HepG2 (cell line): ENCODE measurements around the gene SURF2. TPM values are rescaled to one million over a fixed set of nuclear protein-coding genes. Genes with fewer than 3 reads are reported as not detected.

Source experiments
- CEBPB ChIP-seq: IDR thresholded peaks from 2 replicates; pipeline ENCODE4 v1.6.1; 2011; ENCODE audit warnings: low read depth, low read length, improper control_type of control experiment, borderline replicate concordance
- ESRRA ChIP-seq: sonication (generic); formaldehyde crosslinking; IDR thresholded peaks from 2 replicates; pipeline ENCODE4 v1.5.1; 2020; ENCODE audit warnings: mild to moderate bottlenecking, low read depth, missing genetic modification reagents
- HOXD1 ChIP-seq: sonication (generic); formaldehyde crosslinking; IDR thresholded peaks from 2 replicates; pipeline ENCODE4 v1.5.0; 2020; ENCODE audit warnings: missing genetic modification reagents
- MIXL1 ChIP-seq: IDR thresholded peaks from 2 replicates; pipeline ENCODE4 v1.6.1; 2016
- ZBTB7B ChIP-seq: sonication (generic); formaldehyde crosslinking; IDR thresholded peaks from 2 replicates; pipeline ENCODE4 v1.4.0; 2020; ENCODE audit warnings: missing genetic modification reagents
- ZBTB8A ChIP-seq: sonication (generic); formaldehyde crosslinking; IDR thresholded peaks from 2 replicates; pipeline ENCODE4 v1.4.0; 2020; ENCODE audit warnings: mild to moderate bottlenecking, low read depth, missing genetic modification reagents, borderline replicate concordance
- ZFP90 ChIP-seq: sonication (generic); formaldehyde crosslinking; IDR thresholded peaks from 2 replicates; pipeline ENCODE4 v1.8.0; 2022; ENCODE audit warnings: missing genetic modification reagents, mild to moderate bottlenecking, inconsistent platforms, borderline replicate concordance
- ZNF230 ChIP-seq: sonication (generic); formaldehyde crosslinking; IDR thresholded peaks from 2 replicates; pipeline ENCODE4 v1.4.0; 2020; ENCODE audit warnings: mild to moderate bottlenecking, missing genetic modification reagents
- ZNF841 ChIP-seq: sonication (generic); formaldehyde crosslinking; IDR thresholded peaks from 2 replicates; pipeline ENCODE4 v1.8.1; 2023; ENCODE audit warnings: missing genetic modification reagents, borderline replicate concordance
- ZSCAN21 ChIP-seq: sonication (generic); formaldehyde crosslinking; IDR thresholded peaks from 2 replicates; pipeline ENCODE4 v1.8.0; 2022; ENCODE audit warnings: mild to moderate bottlenecking, missing genetic modification reagents, moderate library complexity, borderline replicate concordance
- polyA plus RNA-seq, 8 experiments: library from polyadenylated mRNA; depleted of rRNA in 3 of 8; stranded (reverse) in 7 of 8; unstranded in 1 of 8; fragments of >200 nt; fragmentation: Illumina TruSeq in 4 of 8; extraction: Trizol in 4 of 8; gene quantifications; 2 replicates each; pipeline versions ENCODE4 v1.2.1 to v1.2.3, GENCODE V29; 2011 to 2016; ENCODE audit warnings: low read depth in 4 of 8, missing spikeins in 1 of 8, mixed read lengths in 1 of 8; ENCODE audit not compliant: insufficient read depth in 1 of 8
- total RNA-seq, 5 experiments: library from RNA; depleted of rRNA; stranded (reverse); fragments of >200 nt; fragmentation: Illumina TruSeq; extraction: Trizol; gene quantifications; 2 replicates each; pipeline ENCODE4 v1.2.3, GENCODE V29; 2016; ENCODE audit warnings: low read depth in 1 of 5
- TF ChIP-seq, protein P1 (sequence below): IDR thresholded peaks from 2 replicates; pipeline ENCODE4 v1.6.1; 2012; ENCODE audit warnings: low read length, improper control_type of control experiment
- TF ChIP-seq, protein P2 (sequence below): sonication (generic); formaldehyde crosslinking; IDR thresholded peaks from 2 replicates; pipeline ENCODE4 v1.8.0; 2022; ENCODE audit warnings: low read depth, missing genetic modification reagents
- TF ChIP-seq, protein P3 (sequence below): IDR thresholded peaks from 2 replicates; pipeline ENCODE4 v1.6.1; 2016; ENCODE audit warnings: missing genetic modification reagents, missing compliant biosample characterization
- TF ChIP-seq, protein P4 (sequence below): sonication (generic); formaldehyde crosslinking; IDR thresholded peaks from 2 replicates; pipeline ENCODE4 v1.4.0; 2020; ENCODE audit warnings: low read depth, mild to moderate bottlenecking, missing genetic modification reagents

Gene SURF2
- total and polyA plus RNA-seq, 2 of the 13 experiments (the other 11 are each of a cell fraction or from before 2014, with no cell fraction given) = 6.3 to 13.6 TPM

DNA sequence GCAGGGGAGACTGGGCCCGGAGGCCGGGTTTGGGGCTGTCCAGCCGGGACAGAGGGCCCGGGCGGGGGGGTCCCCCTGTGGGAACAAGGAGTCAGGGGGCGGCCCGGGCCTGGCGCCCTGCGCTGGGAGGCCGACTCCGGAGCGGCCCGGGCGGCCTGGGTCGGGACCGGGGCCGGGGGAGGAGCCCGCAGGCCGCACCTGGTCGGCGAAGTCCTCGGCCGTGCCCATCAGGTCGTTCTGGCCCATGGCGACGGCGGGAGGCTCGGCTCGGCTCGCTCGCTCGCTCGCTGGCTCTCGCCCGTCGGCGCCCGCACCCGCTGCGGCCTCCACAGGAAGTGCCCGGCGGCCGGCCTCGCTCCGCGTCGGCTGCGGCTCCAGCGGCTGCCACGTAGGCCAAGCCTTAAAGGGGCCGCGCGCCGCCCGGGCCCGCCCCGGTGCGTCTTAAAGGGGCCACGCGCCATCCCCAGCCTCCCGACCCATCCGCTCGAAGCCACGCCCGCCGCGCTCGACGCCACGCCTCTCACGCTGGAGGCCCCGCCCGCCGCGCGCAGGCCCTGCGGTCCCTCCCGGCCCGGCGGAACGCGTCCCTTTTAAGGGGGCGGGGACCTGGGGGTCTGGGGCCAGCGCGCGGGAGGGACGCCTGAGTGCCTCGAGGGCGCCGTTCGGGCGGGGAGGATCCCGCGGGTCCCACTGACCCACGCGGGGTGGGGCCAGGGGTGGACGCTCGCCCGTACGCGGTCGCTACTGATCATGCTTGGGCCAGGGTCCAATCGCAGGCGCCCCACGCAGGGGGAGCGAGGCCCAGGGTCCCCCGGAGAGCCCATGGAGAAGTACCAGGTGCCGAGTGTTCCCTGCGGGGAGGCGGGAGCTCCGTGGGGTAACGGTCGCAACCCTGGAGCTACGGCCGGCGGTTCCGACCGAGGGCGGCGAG lies 19.6 kb downstream of the SURF2 start, which contains the start of the genes STKLD1 and SURF4 (continued):
- peak; percentile 48; the same call in 1 of the 2 replicates for TF ChIP-seq ZSCAN21 (CRISPR knock-in tag)
- 0 out of 2 replicates have a peak, but pooled peaks have one; percentile 22 for TF ChIP-seq ESRRA
- no peak; the same call in 1 of the 2 replicates for TF ChIP-seq ZNF230 (CRISPR knock-in tag)
- TF ChIP-seq, protein P1, sequence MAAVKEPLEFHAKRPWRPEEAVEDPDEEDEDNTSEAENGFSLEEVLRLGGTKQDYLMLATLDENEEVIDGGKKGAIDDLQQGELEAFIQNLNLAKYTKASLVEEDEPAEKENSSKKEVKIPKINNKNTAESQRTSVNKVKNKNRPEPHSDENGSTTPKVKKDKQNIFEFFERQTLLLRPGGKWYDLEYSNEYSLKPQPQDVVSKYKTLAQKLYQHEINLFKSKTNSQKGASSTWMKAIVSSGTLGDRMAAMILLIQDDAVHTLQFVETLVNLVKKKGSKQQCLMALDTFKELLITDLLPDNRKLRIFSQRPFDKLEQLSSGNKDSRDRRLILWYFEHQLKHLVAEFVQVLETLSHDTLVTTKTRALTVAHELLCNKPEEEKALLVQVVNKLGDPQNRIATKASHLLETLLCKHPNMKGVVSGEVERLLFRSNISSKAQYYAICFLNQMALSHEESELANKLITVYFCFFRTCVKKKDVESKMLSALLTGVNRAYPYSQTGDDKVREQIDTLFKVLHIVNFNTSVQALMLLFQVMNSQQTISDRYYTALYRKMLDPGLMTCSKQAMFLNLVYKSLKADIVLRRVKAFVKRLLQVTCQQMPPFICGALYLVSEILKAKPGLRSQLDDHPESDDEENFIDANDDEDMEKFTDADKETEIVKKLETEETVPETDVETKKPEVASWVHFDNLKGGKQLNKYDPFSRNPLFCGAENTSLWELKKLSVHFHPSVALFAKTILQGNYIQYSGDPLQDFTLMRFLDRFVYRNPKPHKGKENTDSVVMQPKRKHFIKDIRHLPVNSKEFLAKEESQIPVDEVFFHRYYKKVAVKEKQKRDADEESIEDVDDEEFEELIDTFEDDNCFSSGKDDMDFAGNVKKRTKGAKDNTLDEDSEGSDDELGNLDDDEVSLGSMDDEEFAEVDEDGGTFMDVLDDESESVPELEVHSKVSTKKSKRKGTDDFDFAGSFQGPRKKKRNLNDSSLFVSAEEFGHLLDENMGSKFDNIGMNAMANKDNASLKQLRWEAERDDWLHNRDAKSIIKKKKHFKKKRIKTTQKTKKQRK = no peak
- TF ChIP-seq CEBPB = no peak
- TF ChIP-seq, protein P2, sequence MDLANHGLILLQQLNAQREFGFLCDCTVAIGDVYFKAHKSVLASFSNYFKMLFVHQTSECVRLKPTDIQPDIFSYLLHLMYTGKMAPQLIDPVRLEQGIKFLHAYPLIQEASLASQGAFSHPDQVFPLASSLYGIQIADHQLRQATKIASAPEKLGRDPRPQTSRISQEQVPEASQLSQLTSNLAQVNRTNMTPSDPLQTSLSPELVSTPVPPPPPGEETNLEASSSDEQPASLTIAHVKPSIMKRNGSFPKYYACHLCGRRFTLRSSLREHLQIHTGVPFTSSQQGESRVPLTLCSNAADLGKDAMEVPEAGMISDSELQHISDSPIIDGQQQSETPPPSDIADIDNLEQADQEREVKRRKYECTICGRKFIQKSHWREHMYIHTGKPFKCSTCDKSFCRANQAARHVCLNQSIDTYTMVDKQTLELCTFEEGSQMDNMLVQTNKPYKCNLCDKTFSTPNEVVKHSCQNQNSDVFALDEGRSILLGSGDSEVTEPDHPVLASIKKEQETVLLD (CRISPR knock-in tag) = peak; percentile 81
- no peak for TF ChIP-seq ZFP90 (CRISPR knock-in tag)
- TF ChIP-seq, protein P3, sequence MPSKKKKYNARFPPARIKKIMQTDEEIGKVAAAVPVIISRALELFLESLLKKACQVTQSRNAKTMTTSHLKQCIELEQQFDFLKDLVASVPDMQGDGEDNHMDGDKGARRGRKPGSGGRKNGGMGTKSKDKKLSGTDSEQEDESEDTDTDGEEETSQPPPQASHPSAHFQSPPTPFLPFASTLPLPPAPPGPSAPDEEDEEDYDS (CRISPR knock-in tag) = peak; percentile 81
- TF ChIP-seq HOXD1 = peak; percentile 8; the same call in 1 of the 2 replicates
- TF ChIP-seq ZNF841 (CRISPR knock-in tag) = peak; percentile 34; the same call in 1 of the 2 replicates
- TF ChIP-seq, protein P4, sequence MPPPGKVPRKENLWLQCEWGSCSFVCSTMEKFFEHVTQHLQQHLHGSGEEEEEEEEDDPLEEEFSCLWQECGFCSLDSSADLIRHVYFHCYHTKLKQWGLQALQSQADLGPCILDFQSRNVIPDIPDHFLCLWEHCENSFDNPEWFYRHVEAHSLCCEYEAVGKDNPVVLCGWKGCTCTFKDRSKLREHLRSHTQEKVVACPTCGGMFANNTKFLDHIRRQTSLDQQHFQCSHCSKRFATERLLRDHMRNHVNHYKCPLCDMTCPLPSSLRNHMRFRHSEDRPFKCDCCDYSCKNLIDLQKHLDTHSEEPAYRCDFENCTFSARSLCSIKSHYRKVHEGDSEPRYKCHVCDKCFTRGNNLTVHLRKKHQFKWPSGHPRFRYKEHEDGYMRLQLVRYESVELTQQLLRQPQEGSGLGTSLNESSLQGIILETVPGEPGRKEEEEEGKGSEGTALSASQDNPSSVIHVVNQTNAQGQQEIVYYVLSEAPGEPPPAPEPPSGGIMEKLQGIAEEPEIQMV (CRISPR knock-in tag) = peak; percentile 66; the same call in 1 of the 2 replicates
- no peak for TF ChIP-seq MIXL1 (CRISPR knock-in tag)
- peak; percentile 76; the same call in 1 of the 2 replicates for TF ChIP-seq ZBTB7B
- TF ChIP-seq ZBTB8A (CRISPR knock-in tag) = 0 out of 2 replicates have a peak, but pooled peaks have one; percentile 18
